ENCODE results near the gene GALC. TPM values are rescaled to one million over a fixed set of nuclear protein-coding genes. Genes with fewer than 3 reads are reported as not detected.

The GALC gene
- polyA plus RNA-seq, 1 donor from 2014 or later = 42.6 TPM

- Histone ChIP-seq H3K79me2 (replicated peaks; ENCODE audit: insufficient read depth, low read length) (no peaks in the 10 kb centered on the region), H3K9me3 (ENCODE audit: low read length) (no peaks in the 10 kb centered on the region), H3K4me3 (ENCODE audit: low read length) (no peak overlapping the region), H3K36me3 (ENCODE audit: insufficient read depth, low read length) (peaks cover 3% of the 10 kb centered on the region), H3K27ac (ENCODE audit: low read length) (no peak overlapping the region), H3F3A (ENCODE audit: insufficient read depth, low read length, poor library complexity, severe bottlenecking) (no peaks in the 10 kb centered on the region), H3K27me3 (ENCODE audit: insufficient read depth, low read depth, low read length) (no peaks in the 10 kb centered on the region), H4K20me1 (ENCODE audit: insufficient read depth) (no peaks in the 10 kb centered on the region), H3K9me2 (ENCODE audit: insufficient read depth, low read length) (no peaks in the 10 kb centered on the region), H3K4me2 (ENCODE audit: low read length) (no peak overlapping the region), H2AFZ (ENCODE audit: low read depth, low read length) (no peak overlapping the region), H3K9ac (ENCODE audit: low read length) (no peak overlapping the region)
- no peak for TF ChIP-seq SMC3 (conservative IDR thresholded peaks at IDR 0.05; ENCODE audit: poor library complexity)
- TF ChIP-seq REST (IDR thresholded peaks at IDR 0.05; ENCODE audit: borderline replicate concordance) = no peak
- no peak for TF ChIP-seq EZH2 (IDR thresholded peaks at IDR 0.05; ENCODE audit: borderline replicate concordance, insufficient read depth, low read length, poor library complexity, severe bottlenecking)
- no peak for TF ChIP-seq CTCF (IDR thresholded peaks at IDR 0.05; ENCODE audit: poor library complexity, severe bottlenecking)
- no peak for TF ChIP-seq RAD21 (conservative IDR thresholded peaks at IDR 0.05)
- TF ChIP-seq TAF1 (IDR thresholded peaks at IDR 0.05; ENCODE audit: low read depth) = no peak
- TF ChIP-seq EP300 (conservative IDR thresholded peaks at IDR 0.05; ENCODE audit: poor library complexity, severe bottlenecking) = no peak
- TF ChIP-seq POLR2AphosphoS5 (IDR thresholded peaks at IDR 0.05) = no peak
- no peak for TF ChIP-seq MXI1 (conservative IDR thresholded peaks at IDR 0.05; ENCODE audit: poor library complexity, severe bottlenecking)
These were observed 31.7 kb downstream of the GALC start for GRCh38 chr14:87961246-87961645.

- no peaks in the 10 kb centered on the region for H3K9me2 ChIP-seq (ENCODE audit: insufficient read depth, low read length)
- H2AFZ ChIP-seq (ENCODE audit: low read depth, low read length) = no peak overlapping the region
- no peak overlapping the region for H3K27ac ChIP-seq (ENCODE audit: low read length)
- TF ChIP-seq POLR2AphosphoS5 (IDR thresholded peaks at IDR 0.05) (no peak), MXI1 (conservative IDR thresholded peaks at IDR 0.05; ENCODE audit: poor library complexity, severe bottlenecking) (no peak), CTCF (IDR thresholded peaks at IDR 0.05; ENCODE audit: poor library complexity, severe bottlenecking) (no peak), RAD21 (conservative IDR thresholded peaks at IDR 0.05) (no peak), REST (IDR thresholded peaks at IDR 0.05; ENCODE audit: borderline replicate concordance) (no peak), SMC3 (conservative IDR thresholded peaks at IDR 0.05; ENCODE audit: poor library complexity) (no peak), EZH2 (IDR thresholded peaks at IDR 0.05; ENCODE audit: borderline replicate concordance, insufficient read depth, low read length, poor library complexity, severe bottlenecking) (no peak), TAF1 (IDR thresholded peaks at IDR 0.05; ENCODE audit: low read depth) (no peak), EP300 (conservative IDR thresholded peaks at IDR 0.05; ENCODE audit: poor library complexity, severe bottlenecking) (no peak)
- H3K9ac ChIP-seq (ENCODE audit: low read length) = no peak overlapping the region
- H3K79me2 ChIP-seq (replicated peaks; ENCODE audit: insufficient read depth, low read length) = no peaks in the 10 kb centered on the region
- no peaks in the 10 kb centered on the region for H3F3A ChIP-seq (ENCODE audit: insufficient read depth, low read length, poor library complexity, severe bottlenecking)
- no peak overlapping the region for H3K4me3 ChIP-seq (ENCODE audit: low read length)
- no peaks in the 10 kb centered on the region for H3K9me3 ChIP-seq (ENCODE audit: low read length)
- no peaks in the 10 kb centered on the region for H4K20me1 ChIP-seq (ENCODE audit: insufficient read depth)
- no peak overlapping the region for H3K4me2 ChIP-seq (ENCODE audit: low read length)
- H3K36me3 ChIP-seq (ENCODE audit: insufficient read depth, low read length) = peaks cover 3% of the 10 kb centered on the region
- no peaks in the 10 kb centered on the region for H3K27me3 ChIP-seq (ENCODE audit: insufficient read depth, low read depth, low read length)
These were observed 32.8 kb downstream of the GALC start for GRCh38 chr14:87960013-87960787.
